Endometrium (tissue), 2 donors: ENCODE data around the gene MRGPRD.

Experiments
- FAIRE-seq: peaks from 2 replicates; lab custom pipeline; 2012; peaks lifted over from hg19 to GRCh38; lab: Jason Lieb, UNC
- donor health status: control.
- donor health status: control.

MRGPRD gene

GRCh38 chr11:68930991-68931855 is 49.6 kb downstream of the MRGPRD start:
- no peak for FAIRE-seq
